A673 (cell line): Measurements from ENCODE around the gene KATNAL2.

Experiments used
- EZH2 ChIP-seq: fragments of 200-600 bp; sonication (generic); IDR thresholded peaks from 2 replicates; pipeline ENCODE4 v1.6.1; 2017; ENCODE audit warnings: borderline replicate concordance, low read depth, mild to moderate bottlenecking, mixed read lengths, antibody characterized with exemption, low read length; ENCODE audit not compliant: poor library complexity, severe bottlenecking
- TF ChIP-seq, protein P1 (sequence below): fragments of 300-800, 200-600 bp; sonication (generic); conservative IDR thresholded peaks from 2 replicates; pipeline ENCODE4 v1.5.1; 2017; ENCODE audit warnings: low read depth, mild to moderate bottlenecking, antibody characterized with exemption, low read length, moderate library complexity, mixed read lengths

DNA sequence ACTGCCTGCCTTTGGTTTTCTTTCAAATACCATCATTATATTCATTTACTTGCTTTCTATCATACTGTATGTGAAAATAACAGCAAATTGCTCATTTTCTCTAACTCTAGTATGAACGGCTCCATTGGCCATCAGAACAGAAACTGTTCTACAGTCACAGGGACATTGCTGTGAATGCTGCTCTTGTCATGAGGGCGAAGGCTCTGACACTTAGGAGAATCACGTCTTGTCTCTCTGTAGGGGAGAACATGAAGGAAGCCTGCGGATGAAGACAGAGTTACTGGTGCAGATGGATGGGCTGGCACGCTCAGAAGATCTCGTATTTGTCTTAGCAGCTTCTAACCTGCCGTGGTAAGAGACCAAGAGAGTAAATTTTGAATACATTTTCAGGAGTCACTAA is 159.7 kb downstream of the KATNAL2 start:
- TF ChIP-seq, protein P1, sequence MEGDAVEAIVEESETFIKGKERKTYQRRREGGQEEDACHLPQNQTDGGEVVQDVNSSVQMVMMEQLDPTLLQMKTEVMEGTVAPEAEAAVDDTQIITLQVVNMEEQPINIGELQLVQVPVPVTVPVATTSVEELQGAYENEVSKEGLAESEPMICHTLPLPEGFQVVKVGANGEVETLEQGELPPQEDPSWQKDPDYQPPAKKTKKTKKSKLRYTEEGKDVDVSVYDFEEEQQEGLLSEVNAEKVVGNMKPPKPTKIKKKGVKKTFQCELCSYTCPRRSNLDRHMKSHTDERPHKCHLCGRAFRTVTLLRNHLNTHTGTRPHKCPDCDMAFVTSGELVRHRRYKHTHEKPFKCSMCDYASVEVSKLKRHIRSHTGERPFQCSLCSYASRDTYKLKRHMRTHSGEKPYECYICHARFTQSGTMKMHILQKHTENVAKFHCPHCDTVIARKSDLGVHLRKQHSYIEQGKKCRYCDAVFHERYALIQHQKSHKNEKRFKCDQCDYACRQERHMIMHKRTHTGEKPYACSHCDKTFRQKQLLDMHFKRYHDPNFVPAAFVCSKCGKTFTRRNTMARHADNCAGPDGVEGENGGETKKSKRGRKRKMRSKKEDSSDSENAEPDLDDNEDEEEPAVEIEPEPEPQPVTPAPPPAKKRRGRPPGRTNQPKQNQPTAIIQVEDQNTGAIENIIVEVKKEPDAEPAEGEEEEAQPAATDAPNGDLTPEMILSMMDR = no peak
- TF ChIP-seq EZH2 = no peak
